SK-N-SH (cell line): Measurements from ENCODE around the gene ATP7B.

Source experiments
- EP300 ChIP-seq, 2 experiments: IDR thresholded peaks; 2 replicates each; pipeline versions ENCODE4 v1.4.0 to v1.6.1; 2012; ENCODE audit warnings: borderline replicate concordance in 1 of 2, low read depth in 1 of 2, low read length in 1 of 2
- EZH2phosphoT487 ChIP-seq: fragments of 200-600 bp; sonication (generic); IDR thresholded peaks from 2 replicates; pipeline ENCODE4 v1.6.1; 2017; ENCODE audit warnings: low read depth, mixed run types, mild to moderate bottlenecking, antibody characterized with exemption, moderate library complexity, borderline replicate concordance
- FOSL2 ChIP-seq: IDR thresholded peaks from 2 replicates; pipeline ENCODE4 v1.4.0; 2012; ENCODE audit warnings: low read depth, mild to moderate bottlenecking, moderate library complexity, borderline replicate concordance
- RAD21 ChIP-seq: IDR thresholded peaks from 2 replicates; pipeline ENCODE4 v1.6.1; 2012; ENCODE audit warnings: mild to moderate bottlenecking, low read length
- TF ChIP-seq, protein P1 (sequence below): fragments of 200-600 bp; sonication (generic); IDR thresholded peaks from 2 replicates; pipeline ENCODE4 v1.6.1; 2017; ENCODE audit warnings: antibody characterized with exemption, mild to moderate bottlenecking, moderate library complexity

DNA sequence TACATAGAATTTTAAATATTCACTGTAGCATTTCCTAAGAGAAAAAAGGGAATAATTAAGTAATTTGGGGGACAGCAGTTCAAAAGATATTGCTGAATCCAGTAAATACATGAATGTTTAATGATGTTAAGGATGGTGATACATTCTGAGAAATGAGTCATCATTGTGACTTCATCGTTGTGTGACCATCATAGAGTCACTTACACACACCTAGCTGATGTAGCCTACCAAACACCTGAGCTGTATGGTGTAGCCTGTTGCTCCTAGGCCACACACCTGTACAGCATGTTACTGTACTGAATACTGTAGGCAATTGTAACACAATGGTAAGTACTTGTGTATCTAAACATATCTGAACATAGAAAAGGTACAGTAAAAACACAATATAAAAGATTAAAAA, 34.8 kb downstream of the ATP7B start:
- no peak for TF ChIP-seq FOSL2
- TF ChIP-seq, protein P1, sequence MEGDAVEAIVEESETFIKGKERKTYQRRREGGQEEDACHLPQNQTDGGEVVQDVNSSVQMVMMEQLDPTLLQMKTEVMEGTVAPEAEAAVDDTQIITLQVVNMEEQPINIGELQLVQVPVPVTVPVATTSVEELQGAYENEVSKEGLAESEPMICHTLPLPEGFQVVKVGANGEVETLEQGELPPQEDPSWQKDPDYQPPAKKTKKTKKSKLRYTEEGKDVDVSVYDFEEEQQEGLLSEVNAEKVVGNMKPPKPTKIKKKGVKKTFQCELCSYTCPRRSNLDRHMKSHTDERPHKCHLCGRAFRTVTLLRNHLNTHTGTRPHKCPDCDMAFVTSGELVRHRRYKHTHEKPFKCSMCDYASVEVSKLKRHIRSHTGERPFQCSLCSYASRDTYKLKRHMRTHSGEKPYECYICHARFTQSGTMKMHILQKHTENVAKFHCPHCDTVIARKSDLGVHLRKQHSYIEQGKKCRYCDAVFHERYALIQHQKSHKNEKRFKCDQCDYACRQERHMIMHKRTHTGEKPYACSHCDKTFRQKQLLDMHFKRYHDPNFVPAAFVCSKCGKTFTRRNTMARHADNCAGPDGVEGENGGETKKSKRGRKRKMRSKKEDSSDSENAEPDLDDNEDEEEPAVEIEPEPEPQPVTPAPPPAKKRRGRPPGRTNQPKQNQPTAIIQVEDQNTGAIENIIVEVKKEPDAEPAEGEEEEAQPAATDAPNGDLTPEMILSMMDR, result no peak
- TF ChIP-seq EP300 (IDR thresholded peaks at IDR 0.05; ENCODE audit: borderline replicate concordance in 1 of 2, low read depth in 1 of 2, low read length in 1 of 2), result no peak
- no peak for TF ChIP-seq RAD21
- no peak for TF ChIP-seq EZH2phosphoT487
